MM.1S (cell line): Measurements from ENCODE around the gene NDUFA11.

Experiments
- DNase-seq: peaks from one replicate; pipeline ENCODE4 v3.0.0-alpha.2; 2015
- H2AFZ ChIP-seq: fragments of 300-600 bp; sonication (generic); 2 replicates; pipeline ENCODE4 v1.6.0; 2016; ENCODE audit warnings: antibody characterized with exemption, low read length
- H3F3A ChIP-seq: fragments of 300-600 bp; sonication (generic); 2 replicates; pipeline ENCODE4 v1.6.1; 2016; ENCODE audit warnings: mild to moderate bottlenecking, antibody characterized with exemption, low read length, moderate library complexity, mixed read lengths; ENCODE audit not compliant: insufficient read depth
- H3K27ac ChIP-seq: fragments of 300-600 bp; sonication (generic); 2 replicates; pipeline ENCODE4 v1.5.1; 2016; ENCODE audit warnings: mild to moderate bottlenecking, low read length
- H3K27me3 ChIP-seq: fragments of 300-600 bp; sonication (generic); replicated peaks from 2 replicates; pipeline ENCODE4 v1.6.0; 2016; ENCODE audit warnings: low read length; ENCODE audit not compliant: insufficient read depth
- H3K36me3 ChIP-seq: fragments of 300-600 bp; sonication (generic); replicated peaks from 2 replicates; pipeline ENCODE4 v1.6.1; 2016; ENCODE audit warnings: mild to moderate bottlenecking, low read length, mixed read lengths; ENCODE audit not compliant: insufficient read depth
- H3K4me1 ChIP-seq: fragments of 300-600 bp; sonication (generic); 2 replicates; pipeline ENCODE4 v1.6.1; 2016; ENCODE audit warnings: low read length, mixed read lengths
- H3K4me2 ChIP-seq: fragments of 300-600 bp; sonication (generic); 2 replicates; pipeline ENCODE4 v1.6.0; 2016; ENCODE audit warnings: low read depth, low read length
- H3K4me3 ChIP-seq: fragments of 300-600 bp; sonication (generic); 2 replicates; pipeline ENCODE4 v1.5.1; 2016; ENCODE audit warnings: low read length, mixed read lengths
- H3K79me2 ChIP-seq: fragments of 300-600 bp; sonication (generic); 2 replicates; pipeline ENCODE4 v1.6.1; 2016; ENCODE audit warnings: mixed run types, low read length, mixed read lengths
- H3K9ac ChIP-seq: fragments of 300-600 bp; sonication (generic); 2 replicates; pipeline ENCODE4 v1.6.1; 2016; ENCODE audit warnings: low read length, mixed read lengths
- H3K9me2 ChIP-seq: fragments of 300-600 bp; sonication (generic); replicated peaks from 2 replicates; pipeline ENCODE4 v1.6.1; 2016; ENCODE audit warnings: mild to moderate bottlenecking, low read length, mixed read lengths; ENCODE audit not compliant: insufficient read depth
- H3K9me3 ChIP-seq: fragments of 300-600 bp; sonication (generic); replicated peaks from 2 replicates; pipeline ENCODE4 v1.6.1; 2016; ENCODE audit warnings: mild to moderate bottlenecking, low read length, mixed read lengths; ENCODE audit not compliant: insufficient read depth
- H4K20me1 ChIP-seq: fragments of 300-600 bp; sonication (generic); 2 replicates; pipeline ENCODE4 v1.6.1; 2016; ENCODE audit warnings: mild to moderate bottlenecking, low read length, moderate library complexity, mixed read lengths; ENCODE audit not compliant: insufficient read depth
- EZH2 ChIP-seq: fragments of 300-600 bp; sonication (generic); optimal IDR thresholded peaks from 2 replicates; pipeline ENCODE3; 2017; ENCODE audit warnings: low read depth, mild to moderate bottlenecking, antibody characterized with exemption, low read length, mixed read lengths
- EZH2phosphoT487 ChIP-seq: fragments of 300-600 bp; sonication (generic); IDR thresholded peaks from 2 replicates; pipeline ENCODE4 v1.6.1; 2018; ENCODE audit warnings: antibody characterized with exemption, low read length
- TF ChIP-seq, protein P1 (sequence below): fragments of 300-600 bp; sonication (generic); IDR thresholded peaks from 2 replicates; pipeline ENCODE4 v1.5.1; 2016; ENCODE audit warnings: antibody characterized with exemption, low read length, mixed read lengths

The NDUFA11 gene

DNA sequence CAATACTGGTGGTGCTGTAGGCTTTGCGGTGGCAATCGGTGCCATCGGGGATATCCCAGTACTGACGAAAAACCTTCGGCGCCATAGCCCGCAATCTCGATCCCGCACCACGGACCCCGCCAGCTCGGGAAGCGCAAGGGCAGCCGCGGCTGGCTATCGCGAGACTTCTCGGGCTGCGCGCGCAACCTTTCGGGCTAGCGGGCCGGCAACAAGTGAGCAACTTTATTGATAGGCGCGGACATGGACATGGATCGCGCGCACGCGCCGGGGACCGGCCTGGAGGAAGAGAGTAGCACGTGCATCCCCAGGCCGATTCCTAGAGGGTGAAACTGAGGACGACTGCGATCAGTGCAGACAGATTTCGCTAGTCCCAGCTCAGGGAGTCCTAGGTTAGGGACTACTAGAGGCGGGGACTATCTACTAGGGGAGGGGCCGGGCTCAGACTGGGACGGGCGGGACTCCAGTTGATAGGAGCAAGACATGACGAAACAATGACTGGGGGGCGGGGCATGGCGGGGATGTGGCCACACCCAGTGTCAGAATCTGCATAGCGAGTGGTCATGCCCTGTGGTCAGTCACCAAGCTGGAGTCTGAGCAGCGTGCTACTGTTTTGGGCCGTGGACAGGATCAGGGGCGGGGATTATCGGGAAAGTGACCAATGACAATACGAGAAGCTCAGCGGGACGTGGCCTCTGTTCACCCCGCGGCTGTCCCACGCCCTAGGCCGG lies at the start of gene NDUFA11:
NDUFA11 (minus strand) TSS at position 167 of the 728 bp plus-strand sequence; CDS start at position 85, 82 bp downstream.
- Histone ChIP-seq H2AFZ (peak within 1 kb of the TSS; percentile 74), H3K27ac (peak within 1 kb of the TSS; percentile 89), H3K9ac (peak within 1 kb of the TSS; percentile 98), H3K4me1 (peaks cover 5% of the 10 kb centered on the region; the same call in 1 of the 2 replicates), H3K4me2 (peak within 1 kb of the TSS; percentile 67), H3K79me2 (peaks cover 52% of the 10 kb centered on the region), H3K9me3 (no peaks in the 10 kb centered on the region), H3K9me2 (no peaks in the 10 kb centered on the region), H3K36me3 (peaks cover 4% of the 10 kb centered on the region; the same call in 1 of the 2 replicates), H4K20me1 (peaks cover 11% of the 10 kb centered on the region; the same call in 1 of the 2 replicates), H3F3A (0 out of 2 replicates have a peak, but pooled peaks cover 6% of the 10 kb centered on the region), H3K4me3 (peak within 1 kb of the TSS; percentile 95), H3K27me3 (no peaks in the 10 kb centered on the region)
- TF ChIP-seq EZH2 (no peak), EZH2phosphoT487 (no peak)
- TF ChIP-seq, protein P1, sequence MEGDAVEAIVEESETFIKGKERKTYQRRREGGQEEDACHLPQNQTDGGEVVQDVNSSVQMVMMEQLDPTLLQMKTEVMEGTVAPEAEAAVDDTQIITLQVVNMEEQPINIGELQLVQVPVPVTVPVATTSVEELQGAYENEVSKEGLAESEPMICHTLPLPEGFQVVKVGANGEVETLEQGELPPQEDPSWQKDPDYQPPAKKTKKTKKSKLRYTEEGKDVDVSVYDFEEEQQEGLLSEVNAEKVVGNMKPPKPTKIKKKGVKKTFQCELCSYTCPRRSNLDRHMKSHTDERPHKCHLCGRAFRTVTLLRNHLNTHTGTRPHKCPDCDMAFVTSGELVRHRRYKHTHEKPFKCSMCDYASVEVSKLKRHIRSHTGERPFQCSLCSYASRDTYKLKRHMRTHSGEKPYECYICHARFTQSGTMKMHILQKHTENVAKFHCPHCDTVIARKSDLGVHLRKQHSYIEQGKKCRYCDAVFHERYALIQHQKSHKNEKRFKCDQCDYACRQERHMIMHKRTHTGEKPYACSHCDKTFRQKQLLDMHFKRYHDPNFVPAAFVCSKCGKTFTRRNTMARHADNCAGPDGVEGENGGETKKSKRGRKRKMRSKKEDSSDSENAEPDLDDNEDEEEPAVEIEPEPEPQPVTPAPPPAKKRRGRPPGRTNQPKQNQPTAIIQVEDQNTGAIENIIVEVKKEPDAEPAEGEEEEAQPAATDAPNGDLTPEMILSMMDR, result no peak
- peak; percentile 99 for DNase-seq

DNA sequence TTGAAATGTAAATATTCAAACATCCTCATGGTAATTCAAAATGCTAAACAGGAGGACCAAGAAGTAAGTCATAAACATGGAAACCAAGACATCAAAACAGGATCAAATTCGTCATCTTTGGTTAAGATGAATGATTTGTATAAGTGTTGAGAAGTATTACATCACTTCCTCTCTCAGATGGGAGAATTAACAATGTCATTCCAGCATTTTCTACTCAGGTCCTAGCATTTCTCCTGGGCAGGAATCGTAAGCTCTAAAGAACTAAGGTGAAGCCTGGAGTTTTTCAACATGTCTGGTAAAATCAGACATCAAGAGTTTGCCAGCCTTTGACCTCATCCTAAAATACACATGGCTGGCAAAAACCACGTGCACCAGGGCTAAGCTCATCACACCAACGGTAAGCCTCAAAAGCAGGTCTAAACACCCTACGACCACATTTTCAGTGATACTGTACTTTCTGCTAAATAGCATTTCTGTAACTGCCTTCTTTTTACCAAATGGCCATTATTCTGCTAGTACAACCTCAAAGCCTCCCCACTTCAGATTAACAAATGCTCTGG lies 49.5 kb upstream of the NDUFA11 start:
- H3K9me3 ChIP-seq, result no peaks in the 10 kb centered on the region
- no peaks in the 10 kb centered on the region for H3K36me3 ChIP-seq
- no peaks in the 10 kb centered on the region for H3K9me2 ChIP-seq
- no peak overlapping the region for H3K27ac ChIP-seq
- H3K9ac ChIP-seq, result no peak overlapping the region
- H3K4me1 ChIP-seq, result peaks cover 55% of the 10 kb centered on the region
- H3K79me2 ChIP-seq, result peaks cover 91% of the 10 kb centered on the region
- no peak for DNase-seq
- H3K4me2 ChIP-seq, result no peak overlapping the region
- H3K4me3 ChIP-seq, result no peak overlapping the region
- H2AFZ ChIP-seq, result no peak overlapping the region
- peaks cover 12% of the 10 kb centered on the region for H4K20me1 ChIP-seq
- no peaks in the 10 kb centered on the region for H3K27me3 ChIP-seq
- peaks cover 28% of the 10 kb centered on the region for H3F3A ChIP-seq
- TF ChIP-seq, protein P1, result no peak
- no peak for TF ChIP-seq EZH2
- TF ChIP-seq EZH2phosphoT487, result no peak

DNA sequence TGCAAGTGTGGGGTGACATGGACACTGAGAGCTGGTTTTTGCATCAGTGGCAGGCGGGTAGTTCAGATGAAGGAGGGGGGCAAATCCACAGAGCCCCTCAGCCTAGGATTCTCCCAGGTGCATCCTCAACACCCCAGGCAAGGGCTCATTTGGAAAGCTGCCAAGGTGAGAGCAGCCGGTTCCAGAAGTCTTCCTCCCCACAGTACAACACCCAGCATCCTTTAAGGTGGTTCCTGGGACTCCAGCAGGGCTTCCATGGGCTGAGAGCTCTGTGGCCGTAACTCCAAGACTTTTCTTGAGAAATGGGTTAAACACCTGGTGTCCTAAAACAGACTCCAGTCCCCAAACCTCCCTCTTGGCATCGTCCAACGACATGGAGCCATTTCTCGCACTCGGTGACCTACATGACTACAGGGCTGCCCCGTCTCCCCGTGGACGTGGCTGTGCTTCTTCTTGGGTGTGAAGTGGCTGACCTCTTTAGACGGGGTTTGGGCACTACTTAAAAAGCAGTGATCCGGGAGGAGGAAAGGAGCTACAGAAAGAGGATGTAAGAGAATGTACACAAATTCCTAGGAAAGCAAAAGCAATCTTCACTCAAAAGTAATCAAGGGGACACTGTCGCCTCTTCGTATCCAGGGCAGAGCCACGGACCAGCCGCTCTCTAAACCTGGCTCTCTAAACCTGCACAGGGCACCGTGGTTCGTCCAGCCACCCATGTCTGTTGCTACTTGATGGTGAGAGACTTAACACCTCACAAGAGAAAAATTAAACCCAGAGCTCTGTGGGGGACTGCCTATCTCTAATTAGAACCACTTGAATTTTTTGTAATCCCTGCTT lies 48.8 kb upstream of the NDUFA11 start:
- no peaks in the 10 kb centered on the region; the same call in 1 of the 2 replicates for H3K36me3 ChIP-seq
- H2AFZ ChIP-seq, result no peak overlapping the region
- peaks cover 91% of the 10 kb centered on the region for H3K79me2 ChIP-seq
- TF ChIP-seq EZH2phosphoT487 (no peak), EZH2 (no peak)
- TF ChIP-seq, protein P1, result no peak
- no peak overlapping the region for H3K4me3 ChIP-seq
- no peaks in the 10 kb centered on the region for H3K9me2 ChIP-seq
- no peaks in the 10 kb centered on the region for H3K9me3 ChIP-seq
- H3K4me1 ChIP-seq, result peaks cover 55% of the 10 kb centered on the region
- no peaks in the 10 kb centered on the region for H3K27me3 ChIP-seq
- peak overlapping the region; percentile 87; the same call in 1 of the 2 replicates for H3K27ac ChIP-seq
- peaks cover 6% of the 10 kb centered on the region; the same call in 1 of the 2 replicates for H4K20me1 ChIP-seq
- no peak overlapping the region for H3K4me2 ChIP-seq
- DNase-seq, result no peak
- no peak overlapping the region for H3K9ac ChIP-seq
- peaks cover 28% of the 10 kb centered on the region for H3F3A ChIP-seq
